Fibroblast of lung (primary cell): Measurements from ENCODE around the gene SLC27A4. TPM values are rescaled to one million over a fixed set of nuclear protein-coding genes. Genes with fewer than 3 reads are reported as not detected.

ENCODE experiments used
- DNase-seq, 2 donors: peaks; one replicate each; pipeline versions ENCODE4 v3.0.0 to v3.0.0-alpha.2; 2010; ENCODE audit warnings: low read depth in 2 of 2
- H2AFZ ChIP-seq: 2 replicates; pipeline ENCODE4 v1.5.1; 2012; ENCODE audit warnings: low read length, control low read depth, inconsistent platforms
- H3K27ac ChIP-seq: 2 replicates; pipeline ENCODE4 v1.5.1; 2011; ENCODE audit warnings: low read length, control low read depth; ENCODE audit not compliant: insufficient read depth
- H3K27me3 ChIP-seq: 2 replicates; pipeline ENCODE4 v1.5.1; 2011; ENCODE audit warnings: mild to moderate bottlenecking, low read length; ENCODE audit not compliant: control insufficient read depth, insufficient read depth
- H3K36me3 ChIP-seq: 2 replicates; pipeline ENCODE4 v1.5.1; 2011; ENCODE audit warnings: low read length; ENCODE audit not compliant: control insufficient read depth, insufficient read depth
- H3K4me1 ChIP-seq: 2 replicates; pipeline ENCODE4 v1.5.1; 2011; ENCODE audit warnings: low read length; ENCODE audit not compliant: control insufficient read depth, insufficient read depth; ENCODE audit errors: extremely low read depth
- H3K4me2 ChIP-seq: 2 replicates; pipeline ENCODE4 v1.5.1; 2011; ENCODE audit warnings: low read length, control low read depth; ENCODE audit not compliant: insufficient read depth; ENCODE audit errors: extremely low read depth
- H3K4me3 ChIP-seq, 4 experiments: fragments of 200-600 bp in 1 of 4; sonication (generic) in 1 of 4; replicated peaks in 1 of 4; 2 replicates each; pipeline ENCODE4 v1.5.1; 2011 to 2016; ENCODE audit warnings: low read length in 4 of 4, low read depth in 3 of 4, mild to moderate bottlenecking in 3 of 4, control low read depth in 2 of 4, inconsistent platforms in 1 of 4, mixed read lengths in 1 of 4; ENCODE audit not compliant: insufficient read depth in 1 of 4; ENCODE audit errors: control extremely low read depth in 1 of 4
- H3K79me2 ChIP-seq: 2 replicates; pipeline ENCODE4 v1.5.1; 2012; ENCODE audit warnings: mild to moderate bottlenecking, low read length, inconsistent platforms; ENCODE audit not compliant: control insufficient read depth, insufficient read depth
- H3K9ac ChIP-seq: 2 replicates; pipeline ENCODE4 v1.5.1; 2011; ENCODE audit warnings: mild to moderate bottlenecking, low read length, control low read depth; ENCODE audit not compliant: insufficient read depth
- H3K9me3 ChIP-seq: 2 replicates; pipeline ENCODE4 v1.5.1; 2012; ENCODE audit warnings: low read depth, low read length; ENCODE audit not compliant: control insufficient read depth, insufficient read depth
- H4K20me1 ChIP-seq: 2 replicates; pipeline ENCODE4 v1.5.1; 2011; ENCODE audit warnings: low read length; ENCODE audit not compliant: control insufficient read depth, insufficient read depth; ENCODE audit errors: extremely low read depth
- EZH2 ChIP-seq: IDR thresholded peaks from 2 replicates; pipeline ENCODE4 v1.5.1; 2012; ENCODE audit warnings: low read length, control low read depth, mild to moderate bottlenecking; ENCODE audit errors: missing control alignments
- polyA plus RNA-seq, 2 donors: library from polyadenylated mRNA; depleted of rRNA in 1 of 2; stranded (reverse) in 1 of 2; unstranded in 1 of 2; fragments of >200 nt; gene quantifications; 2 replicates each; pipeline ENCODE4 v1.2.1, GENCODE V29; 2011 to 2012; ENCODE audit warnings: missing spikeins in 1 of 2
- total RNA-seq: library from RNA; depleted of rRNA; stranded (reverse); fragments of >200 nt; gene quantifications from 2 replicates; pipeline ENCODE4 v1.2.1, GENCODE V29; 2014
- TF ChIP-seq, protein P1 (sequence below), 2 donors: IDR thresholded peaks in 1 of 2; conservative IDR thresholded peaks in 1 of 2; 1 replicate in 1 of 2; 2 replicates in 1 of 2; pipeline ENCODE4 v1.5.1; 2011 to 2012; ENCODE audit warnings: low read length in 2 of 2, control low read depth in 1 of 2, inconsistent platforms in 1 of 2, low read depth in 1 of 2, mild to moderate bottlenecking in 1 of 2

Gene SLC27A4
- total and polyA plus RNA-seq, 2 donors (not counting 1 experiment from before 2014, with no cell fraction given), result 10.3 to 11.7 TPM

GRCh38 chr9:128321879-128322403, 18.4 kb upstream of the SLC27A4 start:
- no peaks in the 10 kb centered on the region for H3K27me3 ChIP-seq
- H3K4me1 ChIP-seq, result peaks cover 9% of the 10 kb centered on the region
- peak overlapping the region; percentile 89 for H2AFZ ChIP-seq
- peaks cover 10% of the 10 kb centered on the region for H3K36me3 ChIP-seq
- peak overlapping the region; percentile 73 for H3K4me2 ChIP-seq
- no peak for DNase-seq
- H3K79me2 ChIP-seq, result peaks cover 29% of the 10 kb centered on the region
- peak overlapping the region; percentile 63 for H3K9ac ChIP-seq
- H3K9me3 ChIP-seq, result no peaks in the 10 kb centered on the region
- no peaks in the 10 kb centered on the region for H4K20me1 ChIP-seq
- peak overlapping the region; percentile 21 for H3K27ac ChIP-seq
- peak overlapping the region; percentile 82 to 89 (median 88) for H3K4me3 ChIP-seq
- TF ChIP-seq, protein P1, sequence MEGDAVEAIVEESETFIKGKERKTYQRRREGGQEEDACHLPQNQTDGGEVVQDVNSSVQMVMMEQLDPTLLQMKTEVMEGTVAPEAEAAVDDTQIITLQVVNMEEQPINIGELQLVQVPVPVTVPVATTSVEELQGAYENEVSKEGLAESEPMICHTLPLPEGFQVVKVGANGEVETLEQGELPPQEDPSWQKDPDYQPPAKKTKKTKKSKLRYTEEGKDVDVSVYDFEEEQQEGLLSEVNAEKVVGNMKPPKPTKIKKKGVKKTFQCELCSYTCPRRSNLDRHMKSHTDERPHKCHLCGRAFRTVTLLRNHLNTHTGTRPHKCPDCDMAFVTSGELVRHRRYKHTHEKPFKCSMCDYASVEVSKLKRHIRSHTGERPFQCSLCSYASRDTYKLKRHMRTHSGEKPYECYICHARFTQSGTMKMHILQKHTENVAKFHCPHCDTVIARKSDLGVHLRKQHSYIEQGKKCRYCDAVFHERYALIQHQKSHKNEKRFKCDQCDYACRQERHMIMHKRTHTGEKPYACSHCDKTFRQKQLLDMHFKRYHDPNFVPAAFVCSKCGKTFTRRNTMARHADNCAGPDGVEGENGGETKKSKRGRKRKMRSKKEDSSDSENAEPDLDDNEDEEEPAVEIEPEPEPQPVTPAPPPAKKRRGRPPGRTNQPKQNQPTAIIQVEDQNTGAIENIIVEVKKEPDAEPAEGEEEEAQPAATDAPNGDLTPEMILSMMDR (conservative IDR thresholded peaks at IDR 0.05 in 1 of 2, IDR thresholded peaks at IDR 0.05 in 1 of 2; ENCODE audit: low read depth in 1 of 2, low read length in 2 of 2), result no peak
- TF ChIP-seq EZH2, result no peak

DNA sequence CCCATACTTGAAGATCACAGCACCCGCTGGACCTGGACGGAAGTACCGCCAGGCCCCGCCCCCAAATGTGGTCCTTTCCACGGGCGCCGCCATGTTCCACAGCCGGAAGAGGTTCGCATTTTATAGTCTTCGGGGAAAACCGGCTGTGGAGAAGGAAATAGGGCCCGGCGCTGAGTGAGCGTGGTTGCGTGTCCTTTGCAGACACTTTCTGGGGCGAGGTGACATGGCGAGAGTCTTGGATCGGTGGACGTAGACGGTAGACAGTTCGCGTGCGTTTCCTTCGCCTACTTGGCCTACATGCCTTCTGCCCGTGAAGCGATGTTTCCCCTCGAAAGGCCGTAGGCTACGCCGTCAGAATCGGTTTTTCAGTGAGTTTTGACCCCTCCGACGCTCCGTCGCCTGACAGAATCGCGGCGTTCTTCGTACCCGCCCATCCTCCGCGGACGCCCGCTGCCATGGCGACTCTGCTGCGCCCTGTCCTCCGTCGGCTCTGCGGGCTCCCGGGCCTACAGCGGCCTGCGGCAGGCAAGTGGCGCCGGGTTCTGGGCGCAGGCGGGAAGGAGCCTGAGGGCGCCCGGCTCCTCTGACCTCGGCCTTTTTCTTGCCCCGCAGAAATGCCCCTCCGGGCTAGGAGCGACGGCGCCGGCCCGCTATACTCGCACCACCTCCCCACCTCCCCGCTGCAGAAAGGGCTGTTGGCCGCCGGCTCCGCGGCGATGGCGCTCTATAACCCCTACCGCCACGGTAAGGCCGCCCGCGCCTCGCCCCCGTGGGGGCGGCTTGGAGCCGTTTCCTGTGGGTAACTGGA, 17.7 kb upstream of the SLC27A4 start, which contains the start of the genes COQ4 and TRUB2:
Gene COQ4 (plus strand): TSS at position 436 of the 808 bp plus-strand sequence. CDS start 20 bp downstream, at position 456.
Gene TRUB2 (minus strand): TSS at position 44 of the 808 bp plus-strand sequence. CDS start 39 bp downstream, at position 5.
- Histone ChIP-seq H3K4me3 (peak within 1 kb of the TSS; percentile 82 to 89 (median 88)), H2AFZ (peak within 1 kb of the TSS; percentile 94), H3K27ac (peak within 1 kb of the TSS; percentile 81), H3K27me3 (no peaks in the 10 kb centered on the region), H4K20me1 (no peaks in the 10 kb centered on the region), H3K79me2 (peaks cover 29% of the 10 kb centered on the region), H3K4me2 (peak within 1 kb of the TSS; percentile 73), H3K9me3 (no peaks in the 10 kb centered on the region), H3K9ac (peak within 1 kb of the TSS; percentile 63), H3K4me1 (peaks cover 9% of the 10 kb centered on the region), H3K36me3 (peaks cover 8% of the 10 kb centered on the region)
- TF ChIP-seq, protein P1 (conservative IDR thresholded peaks at IDR 0.05 in 1 of 2, IDR thresholded peaks at IDR 0.05 in 1 of 2; ENCODE audit: low read depth in 1 of 2, low read length in 2 of 2), result no peak
- no peak for TF ChIP-seq EZH2
- peak; percentile 94 to 96 for DNase-seq

GRCh38 chr9:128323212-128323730, 17.1 kb upstream of the SLC27A4 start:
- H3K4me2 ChIP-seq, result peak overlapping the region; percentile 67
- peaks cover 11% of the 10 kb centered on the region for H3K36me3 ChIP-seq
- H3K27me3 ChIP-seq, result no peaks in the 10 kb centered on the region
- peak overlapping the region; percentile 81 for H3K27ac ChIP-seq
- peak overlapping the region; percentile 63 for H3K9ac ChIP-seq
- H4K20me1 ChIP-seq, result no peaks in the 10 kb centered on the region
- peak overlapping the region; percentile 82 to 89 (median 88) for H3K4me3 ChIP-seq
- TF ChIP-seq EZH2, result no peak
- TF ChIP-seq, protein P1 (conservative IDR thresholded peaks at IDR 0.05 in 1 of 2, IDR thresholded peaks at IDR 0.05 in 1 of 2; ENCODE audit: low read depth in 1 of 2, low read length in 2 of 2), result no peak
- peak overlapping the region; percentile 5 for H2AFZ ChIP-seq
- DNase-seq, result peak; percentile 44 to 63
- peaks cover 29% of the 10 kb centered on the region for H3K79me2 ChIP-seq
- H3K4me1 ChIP-seq, result peaks cover 9% of the 10 kb centered on the region
- H3K9me3 ChIP-seq, result no peaks in the 10 kb centered on the region
